HEK293 (cell line): ENCODE results near the gene DMRTA2.

Source experiments
- FEZF1 ChIP-seq: fragments of 450-650 bp; formaldehyde crosslinking; IDR thresholded peaks from 2 replicates; pipeline ENCODE4 v1.5.1; 2016; ENCODE audit warnings: missing biosample characterization, missing genetic modification characterization
- GLI4 ChIP-seq: fragments of 450-650 bp; formaldehyde crosslinking; IDR thresholded peaks from 2 replicates; pipeline ENCODE4 v1.5.1; 2016; ENCODE audit warnings: missing biosample characterization, missing genetic modification characterization
- TRIM28 ChIP-seq: IDR thresholded peaks from 2 replicates; pipeline ENCODE4 v1.6.1; 2011; ENCODE audit warnings: low read length, control low read depth, borderline replicate concordance
- ZNF114 ChIP-seq: fragments of 450-650 bp; formaldehyde crosslinking; IDR thresholded peaks from 2 replicates; pipeline ENCODE4 v1.5.0; 2017; ENCODE audit warnings: missing biosample characterization, missing genetic modification characterization
- ZNF175 ChIP-seq: fragments of 450-650 bp; formaldehyde crosslinking; IDR thresholded peaks from 2 replicates; pipeline ENCODE4 v1.5.1; 2016; ENCODE audit warnings: missing biosample characterization, missing genetic modification characterization
- ZNF416 ChIP-seq: fragments of 450-650 bp; formaldehyde crosslinking; IDR thresholded peaks from 2 replicates; pipeline ENCODE4 v1.5.1; 2016; ENCODE audit warnings: missing biosample characterization, missing genetic modification characterization
- ZNF561 ChIP-seq: fragments of 450-650 bp; IDR thresholded peaks from 2 replicates; pipeline ENCODE4 v1.5.1; 2018; ENCODE audit warnings: missing biosample characterization, missing genetic modification characterization, borderline replicate concordance
- TF ChIP-seq, protein P1 (sequence below): fragments of 450-650 bp; formaldehyde crosslinking; IDR thresholded peaks from 2 replicates; pipeline ENCODE4 v1.5.1; 2016; ENCODE audit warnings: missing biosample characterization, missing genetic modification characterization

DNA sequence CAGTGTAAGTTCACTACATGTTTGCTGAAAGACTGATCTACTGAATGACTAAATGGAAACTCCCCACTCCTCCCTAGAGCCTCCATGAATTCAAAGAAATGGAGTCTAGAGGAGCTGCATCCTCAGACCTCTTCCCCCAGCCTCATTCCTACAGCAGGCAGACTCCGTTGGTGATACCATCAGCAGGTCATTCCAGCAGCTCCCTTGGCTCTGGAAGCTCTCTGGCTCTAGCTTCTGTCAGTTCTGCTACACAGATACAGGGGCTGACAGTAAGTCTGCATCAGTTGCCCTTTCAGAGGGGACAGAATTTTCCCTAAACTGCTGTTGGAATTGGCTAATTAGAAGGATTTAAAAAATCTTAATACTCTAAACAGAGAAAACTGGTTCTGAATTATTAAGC is 31.7 kb upstream of the DMRTA2 start:
- TF ChIP-seq GLI4 (tag by site-specific recombination) (no peak), ZNF175 (tag by site-specific recombination) (no peak), ZNF416 (tag by site-specific recombination) (no peak), FEZF1 (tag by site-specific recombination) (no peak), TRIM28 (no peak), ZNF114 (tag by site-specific recombination) (no peak), ZNF561 (tag by site-specific recombination) (no peak)
- TF ChIP-seq, protein P1, sequence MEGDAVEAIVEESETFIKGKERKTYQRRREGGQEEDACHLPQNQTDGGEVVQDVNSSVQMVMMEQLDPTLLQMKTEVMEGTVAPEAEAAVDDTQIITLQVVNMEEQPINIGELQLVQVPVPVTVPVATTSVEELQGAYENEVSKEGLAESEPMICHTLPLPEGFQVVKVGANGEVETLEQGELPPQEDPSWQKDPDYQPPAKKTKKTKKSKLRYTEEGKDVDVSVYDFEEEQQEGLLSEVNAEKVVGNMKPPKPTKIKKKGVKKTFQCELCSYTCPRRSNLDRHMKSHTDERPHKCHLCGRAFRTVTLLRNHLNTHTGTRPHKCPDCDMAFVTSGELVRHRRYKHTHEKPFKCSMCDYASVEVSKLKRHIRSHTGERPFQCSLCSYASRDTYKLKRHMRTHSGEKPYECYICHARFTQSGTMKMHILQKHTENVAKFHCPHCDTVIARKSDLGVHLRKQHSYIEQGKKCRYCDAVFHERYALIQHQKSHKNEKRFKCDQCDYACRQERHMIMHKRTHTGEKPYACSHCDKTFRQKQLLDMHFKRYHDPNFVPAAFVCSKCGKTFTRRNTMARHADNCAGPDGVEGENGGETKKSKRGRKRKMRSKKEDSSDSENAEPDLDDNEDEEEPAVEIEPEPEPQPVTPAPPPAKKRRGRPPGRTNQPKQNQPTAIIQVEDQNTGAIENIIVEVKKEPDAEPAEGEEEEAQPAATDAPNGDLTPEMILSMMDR (tag by site-specific recombination) = no peak
